Limb (tissue), 2 donors: ENCODE results near the gene HSF2BP.
"Not testable (repeated sequence)": the region's sequence is repeated elsewhere in the genome, so short reads cannot be mapped to it uniquely, and the experiment has no call there.

Experiments
- DNase-seq, 2 donors: peaks; one replicate each; pipeline ENCODE4 v3.0.0-alpha.2; 2016; ENCODE audit errors: extremely low spot score in 2 of 2

Gene HSF2BP

GRCh38 chr21:43597540-43598250 is 61.6 kb downstream of the HSF2BP start:
- no peak for DNase-seq

- no peak for DNase-seq
These were observed 62.2 kb downstream of the HSF2BP start for GRCh38 chr21:43597052-43597451.

DNA sequence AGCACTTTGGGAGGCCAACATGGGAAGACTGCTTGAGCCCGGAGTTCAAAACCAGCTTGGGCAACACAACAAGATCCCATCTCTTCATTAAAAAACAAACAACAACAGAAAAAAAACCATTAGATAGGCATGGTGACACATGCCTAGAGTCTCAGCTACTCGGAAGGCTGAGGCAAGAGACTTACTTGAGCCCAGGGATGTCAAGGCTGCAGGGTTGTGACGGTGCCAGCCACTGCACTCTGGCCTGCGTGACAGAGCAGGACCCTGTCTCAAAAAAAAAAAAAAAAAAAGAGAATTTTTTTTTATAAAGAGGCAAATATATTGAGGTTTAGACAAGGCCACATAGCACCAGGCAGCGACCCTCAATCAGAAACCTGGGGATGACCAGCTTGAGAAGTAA is 62.7 kb downstream of the HSF2BP start:
- no peak for DNase-seq

- DNase-seq, result not testable (repeated sequence)
These were observed 63.5 kb downstream of the HSF2BP start for GRCh38 chr21:43595769-43596168.

GRCh38 chr21:43593078-43593477 is 66.2 kb downstream of the HSF2BP start:
- no peak for DNase-seq

DNA sequence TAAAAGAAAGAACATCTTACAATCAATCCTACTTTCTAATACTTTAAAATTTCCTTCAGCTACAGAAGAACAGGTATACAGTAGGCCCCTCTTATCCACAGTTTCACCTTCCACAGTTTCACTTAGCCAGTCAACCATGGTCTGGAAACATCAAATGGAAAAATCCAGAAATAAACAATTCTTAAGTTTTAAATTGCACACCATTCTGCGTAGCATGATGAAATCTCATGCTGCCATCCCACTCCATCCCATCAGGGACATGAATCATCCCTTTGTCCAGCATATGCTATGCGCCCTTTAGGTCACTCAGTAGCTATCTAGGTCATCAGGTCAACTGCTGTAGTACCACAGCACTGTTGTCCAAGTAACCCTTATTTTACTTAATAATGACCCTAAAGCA is 67.7 kb downstream of the HSF2BP start:
- no peak for DNase-seq

DNA sequence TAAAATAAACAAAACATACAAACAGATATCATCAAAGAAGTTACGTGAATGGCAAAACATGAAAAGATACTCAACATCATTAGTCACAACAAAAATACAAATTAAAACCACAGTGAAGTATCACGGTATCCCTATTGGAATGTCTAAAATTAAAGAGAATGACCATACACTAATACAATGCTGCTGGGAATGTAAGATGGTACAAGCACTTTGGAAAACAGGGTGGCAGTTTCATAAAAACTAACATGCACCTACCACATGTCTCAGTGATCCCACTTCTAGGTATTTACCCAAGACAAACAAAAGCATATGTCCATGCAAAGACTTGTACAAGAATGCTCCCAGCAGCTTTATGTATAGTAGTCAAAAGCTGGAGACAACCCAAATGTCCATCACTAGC is 69.1 kb downstream of the HSF2BP start:
- no peak for DNase-seq

DNA sequence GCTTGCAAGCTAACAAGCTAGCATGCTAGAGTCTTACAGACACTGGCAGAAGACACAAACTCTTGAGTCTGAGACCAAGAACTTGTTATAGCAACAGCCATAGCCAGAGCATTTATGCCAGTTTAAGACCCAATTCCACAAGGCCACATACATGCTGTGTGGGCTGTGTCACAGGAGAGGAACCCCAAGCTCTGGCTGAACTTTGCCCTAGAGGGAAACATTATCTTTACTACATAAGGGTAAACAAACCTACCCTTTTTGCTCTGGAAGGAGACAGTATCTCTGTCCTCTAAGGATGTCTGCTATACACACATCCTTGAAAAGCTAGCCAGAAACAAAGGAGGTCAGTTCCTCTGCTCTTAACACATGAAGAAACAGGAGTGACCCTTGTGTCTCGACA is 70.3 kb downstream of the HSF2BP start:
- DNase-seq, result no peak

DNA sequence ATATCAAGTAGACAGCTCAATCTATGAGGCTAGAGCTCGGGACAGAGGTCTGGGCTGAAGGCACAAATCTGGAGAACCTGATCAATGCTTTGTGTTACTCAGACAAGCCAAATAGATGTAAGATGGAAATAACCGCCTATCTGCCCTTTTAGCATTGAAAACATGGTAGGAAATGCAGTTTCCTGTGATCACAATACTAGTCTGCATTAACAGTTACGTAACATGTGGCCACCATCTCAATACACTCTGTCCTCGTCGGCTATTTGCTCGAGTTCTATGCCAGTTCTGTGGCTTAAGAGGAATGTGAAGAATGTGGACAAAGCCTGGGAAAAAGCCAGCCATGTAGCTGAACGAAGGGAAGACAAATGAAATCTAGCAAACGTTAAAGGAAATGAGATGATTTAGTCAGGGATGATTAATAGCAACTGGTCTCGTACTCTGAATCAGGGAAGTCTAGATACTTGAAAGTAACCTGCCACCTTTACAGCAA is 73.3 kb downstream of the HSF2BP start:
- DNase-seq, result peak in 1 of 2 donors; percentile 89

- no peak for DNase-seq
These were observed 73.8 kb downstream of the HSF2BP start for GRCh38 chr21:43585514-43585913.

DNA sequence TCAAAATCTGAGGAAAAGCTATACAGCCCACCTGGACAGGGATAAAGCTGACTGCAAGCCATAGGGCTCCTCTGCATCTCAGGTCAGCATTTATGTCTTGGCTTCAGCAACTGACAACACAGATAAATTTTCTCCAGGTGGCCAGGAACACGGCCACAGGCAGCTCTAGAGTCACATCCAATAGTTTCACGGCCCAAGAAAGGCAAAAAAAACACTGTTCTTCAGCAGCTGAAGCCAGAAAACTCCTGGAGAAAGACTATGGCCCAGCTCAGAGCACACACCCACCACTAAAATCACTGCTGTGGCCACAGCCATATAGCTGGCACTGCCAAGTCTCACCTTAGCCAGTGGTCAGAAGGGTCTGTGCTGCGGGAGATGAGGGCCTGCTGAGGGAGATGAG is 77.8 kb downstream of the HSF2BP start:
- no peak for DNase-seq

DNA sequence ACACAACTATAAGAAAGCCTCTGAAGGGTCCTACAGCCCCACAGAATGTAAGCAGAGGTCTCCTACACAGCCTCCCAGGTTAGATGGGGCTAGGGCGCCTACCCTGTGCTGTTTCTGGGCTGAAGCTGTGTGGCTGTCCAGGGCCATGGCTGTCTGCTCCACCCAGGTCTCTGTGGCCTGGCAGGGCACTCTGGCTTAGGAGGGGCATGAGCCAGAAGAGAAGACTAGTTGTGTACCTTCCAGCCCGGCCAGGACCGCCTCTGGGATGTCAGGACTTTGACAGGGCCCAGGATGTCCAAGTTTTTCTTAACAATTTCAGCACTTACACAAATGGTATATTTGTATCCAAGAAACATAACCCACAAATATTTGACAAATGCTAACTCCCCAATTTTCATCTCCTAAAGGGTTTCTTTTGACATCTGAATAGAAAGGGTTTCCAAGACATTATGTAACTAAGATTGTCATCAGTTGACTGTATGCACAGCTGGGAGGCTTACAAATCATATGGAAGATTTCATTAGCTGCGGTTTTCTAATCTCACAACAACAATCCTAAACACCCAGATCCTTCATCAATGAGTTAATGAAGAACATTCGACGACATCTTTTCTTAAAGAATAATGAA is 80.5 kb downstream of the HSF2BP start:
- DNase-seq, result no peak

GRCh38 chr21:43575473-43575844 is 83.8 kb downstream of the HSF2BP start:
- DNase-seq, result no peak

DNA sequence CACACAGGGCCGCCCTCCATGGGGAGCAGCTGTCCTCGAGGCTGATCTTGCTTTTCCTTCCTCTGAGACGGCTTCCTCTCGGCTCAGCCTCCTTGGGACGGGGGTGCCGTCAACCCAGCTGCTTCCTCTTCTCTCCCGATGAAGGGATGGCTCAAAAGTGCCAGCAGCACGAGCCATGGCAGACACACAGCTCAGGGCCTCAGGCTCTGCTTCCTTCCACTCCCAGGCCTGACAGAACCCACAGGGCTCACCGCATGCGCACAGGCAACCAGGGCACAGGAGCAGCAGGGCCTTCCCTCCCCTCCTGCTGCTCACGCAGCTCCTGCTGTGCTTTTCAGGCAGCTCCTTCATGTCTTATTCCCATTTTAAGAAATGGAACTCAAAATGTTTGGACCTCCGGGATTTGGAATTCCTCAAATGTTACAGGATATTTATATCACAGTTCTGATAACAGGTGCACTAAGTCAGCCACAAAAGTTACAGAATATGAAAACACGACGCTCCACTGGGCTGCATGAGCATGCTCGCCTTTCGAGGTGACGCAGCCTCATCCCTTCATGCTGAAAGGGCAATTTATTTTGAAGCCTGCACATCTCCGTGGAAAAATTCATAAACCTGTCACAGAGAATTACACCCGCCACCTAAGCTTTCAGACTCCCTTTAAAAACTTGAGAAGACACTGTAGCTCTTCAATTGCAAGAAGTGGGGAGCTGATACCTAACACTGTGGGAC is 84.4 kb downstream of the HSF2BP start:
- no peak for DNase-seq

- DNase-seq, result no peak
These were observed 85.4 kb downstream of the HSF2BP start for GRCh38 chr21:43573921-43574320.

GRCh38 chr21:43572446-43572845 is 86.8 kb downstream of the HSF2BP start:
- no peak for DNase-seq

DNA sequence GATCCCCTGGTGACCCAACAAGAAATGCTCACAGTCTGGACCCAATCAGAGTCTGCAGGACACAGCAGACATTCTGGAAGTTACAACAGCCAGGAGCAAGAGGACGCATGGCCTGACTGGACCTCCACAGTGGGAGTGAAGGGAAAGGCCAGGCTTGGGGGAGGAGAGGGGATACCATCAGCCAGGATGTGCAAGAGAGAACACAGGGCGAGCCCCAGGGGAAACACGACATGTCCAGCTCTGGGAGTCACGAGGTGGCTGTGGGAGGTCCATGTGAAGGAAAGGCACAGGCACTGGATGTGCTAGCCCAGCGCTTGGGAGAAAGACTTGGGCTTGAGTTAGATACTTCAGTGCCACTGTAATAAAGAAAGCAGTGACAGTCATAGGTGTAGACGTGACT is 87.3 kb downstream of the HSF2BP start:
- DNase-seq, result no peak

- DNase-seq, result not testable (repeated sequence)
These were observed 89.1 kb downstream of the HSF2BP start for GRCh38 chr21:43570195-43570594.

GRCh38 chr21:43562451-43562850 is 96.8 kb downstream of the HSF2BP start:
- DNase-seq, result not testable (repeated sequence)

- not testable (repeated sequence) for DNase-seq
These were observed 118.7 kb downstream of the HSF2BP start for GRCh38 chr21:43540561-43540960.

DNA sequence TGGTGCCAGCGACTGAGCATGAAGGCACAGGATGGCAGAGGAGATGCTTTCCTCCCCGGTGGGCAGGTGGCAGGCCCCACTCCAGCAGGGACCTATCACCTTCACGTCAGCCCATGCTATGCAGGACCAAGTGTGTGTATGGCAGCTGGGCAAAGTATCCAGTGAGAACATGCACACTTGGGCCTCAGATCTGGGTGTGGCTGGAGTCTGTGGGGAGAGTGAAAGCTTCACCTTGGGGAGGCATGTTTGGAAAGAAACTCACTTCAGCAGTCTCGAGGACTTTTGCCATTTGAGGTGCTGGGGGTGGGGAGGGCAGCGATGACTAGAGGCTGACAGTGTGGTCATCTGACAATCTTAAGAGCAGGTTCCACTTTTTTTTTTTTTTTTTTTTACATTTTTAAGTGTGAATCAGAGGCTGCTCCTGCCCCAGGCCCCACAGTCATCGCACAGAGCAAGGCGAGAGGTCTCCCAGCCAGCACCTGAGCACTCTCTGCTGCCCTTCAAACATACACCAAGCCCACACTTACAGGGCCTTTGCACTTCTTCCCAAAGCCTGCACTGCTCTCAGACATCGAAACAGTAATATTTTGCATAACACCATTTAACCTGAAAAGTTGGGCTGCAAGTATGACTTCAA is 136.7 kb downstream of the HSF2BP start:
- not testable (repeated sequence) for DNase-seq

DNA sequence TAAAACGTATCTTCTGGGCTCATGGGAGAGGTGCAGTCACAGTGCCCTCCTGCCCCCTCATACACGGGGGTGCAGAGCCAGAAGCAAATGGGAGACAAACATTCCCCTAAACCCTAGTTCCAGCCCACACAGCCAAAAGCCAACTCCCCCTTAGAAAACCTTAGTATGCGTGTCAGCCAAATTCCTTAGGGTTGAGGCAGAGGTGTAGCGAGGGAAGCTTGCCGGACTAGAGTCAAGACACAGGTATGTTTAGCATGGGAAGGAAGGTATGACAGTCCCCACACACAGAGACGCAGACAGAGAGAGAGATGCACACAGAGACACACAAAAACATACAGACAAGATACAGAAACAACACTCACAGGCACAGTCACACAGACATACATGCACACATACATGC is 141.6 kb downstream of the HSF2BP start:
- not testable (repeated sequence) for DNase-seq
